Stimulated activated memory B cell treated with anti-CD40 and anti-IgM and Interleukin-4, amounts not matched to agents 10 μg/mL and 1 μg/mL and 100 μg/mL, for 72 hours (primary cell): ENCODE measurements around the gene RPS6KA2.
"Not testable (repeated sequence)": the region's sequence is repeated elsewhere in the genome, so short reads cannot be mapped to it uniquely, and the experiment has no call there.

Experiments
- ATAC-seq: fragments of 150-1000 bp; cut with Tn5 transposase; 2 replicates; pipeline ENCODE4 v1.10.0; 2021
- H3K27ac Mint-ChIP-seq: one replicate; pipeline ENCODE4 v1.8.0; 2022; ENCODE audit warnings: mild to moderate bottlenecking, mixed read lengths
- H3K27me3 Mint-ChIP-seq: one replicate; pipeline ENCODE4 v1.8.0; 2022; ENCODE audit warnings: mixed read lengths
- H3K36me3 Mint-ChIP-seq: one replicate; pipeline ENCODE4 v1.8.0; 2022; ENCODE audit warnings: mixed read lengths
- H3K4me1 Mint-ChIP-seq: one replicate; pipeline ENCODE4 v1.8.0; 2022; ENCODE audit warnings: mixed read lengths
- H3K4me3 Mint-ChIP-seq: one replicate; pipeline ENCODE4 v1.8.0; 2022; ENCODE audit warnings: mild to moderate bottlenecking, moderate library complexity, mixed read lengths
- H3K9me3 Mint-ChIP-seq: one replicate; pipeline ENCODE4 v1.8.0; 2022; ENCODE audit warnings: mixed read lengths

Gene RPS6KA2

DNA sequence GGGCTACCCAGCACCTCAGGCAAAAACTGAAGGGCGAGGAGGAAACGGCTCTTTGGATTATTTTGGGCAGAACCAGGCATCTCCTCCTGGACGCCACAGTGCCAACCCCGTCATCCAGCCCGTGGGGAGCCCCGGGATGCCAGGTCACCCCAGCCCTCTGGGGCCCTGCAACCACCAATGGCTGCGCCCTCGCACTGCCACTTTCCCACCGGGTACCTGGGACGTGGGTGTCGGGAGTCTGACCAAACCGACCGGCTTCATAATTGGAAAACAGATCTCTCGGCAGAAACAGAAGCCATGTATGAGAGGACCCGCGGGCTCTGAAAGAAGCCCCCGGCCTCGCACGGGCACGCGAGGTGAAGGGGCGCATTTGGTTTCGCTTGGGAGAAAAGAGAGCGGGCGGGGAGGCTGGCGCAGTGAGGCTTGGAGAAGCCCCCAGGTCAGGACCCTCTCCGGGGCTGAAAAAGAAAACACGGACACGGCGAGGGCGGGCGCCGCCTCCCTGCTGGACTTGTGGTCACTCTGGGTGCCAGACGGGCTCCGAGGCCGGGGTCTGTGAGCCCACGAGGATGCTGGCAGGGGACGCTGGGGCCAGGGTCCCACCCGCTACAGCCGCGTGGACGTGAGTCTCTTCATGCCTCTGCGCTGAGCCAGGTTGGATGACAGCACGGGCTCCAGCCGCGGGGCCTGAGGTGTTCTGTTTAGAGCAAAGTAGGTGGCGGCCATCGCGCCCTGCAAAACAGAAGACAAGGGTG, 214.7 kb downstream of the RPS6KA2 start:
- Mint-ChIP-seq H3K27me3 (no peaks in the 10 kb centered on the region), H3K4me3 (no peak overlapping the region), H3K36me3 (peaks cover 21% of the 10 kb centered on the region), H3K27ac (no peak overlapping the region), H3K4me1 (peaks cover 19% of the 10 kb centered on the region), H3K9me3 (peaks cover 13% of the 10 kb centered on the region)
- no peak for ATAC-seq

DNA sequence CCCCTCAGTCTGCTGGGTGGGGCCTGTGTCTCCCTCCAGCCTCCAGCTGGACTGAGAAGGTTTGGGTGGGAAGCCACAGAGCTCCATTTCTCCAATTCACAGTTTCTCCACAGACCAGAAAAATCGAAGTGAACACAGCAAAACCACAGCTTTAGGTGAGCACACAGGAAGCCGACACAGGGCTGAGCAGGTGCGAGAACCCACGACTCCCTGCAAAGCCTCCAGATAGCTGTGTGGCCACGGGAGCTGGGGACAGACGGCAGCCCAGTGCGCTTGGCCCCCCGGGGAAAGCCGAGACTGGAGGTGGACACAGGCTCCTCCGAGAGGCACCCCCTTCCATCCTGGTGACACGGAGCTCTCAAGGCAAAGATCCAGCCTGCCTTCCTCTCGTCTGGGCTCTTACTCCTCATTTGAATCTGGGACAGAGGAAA, 215.3 kb downstream of the RPS6KA2 start:
- Mint-ChIP-seq H3K36me3 (peaks cover 18% of the 10 kb centered on the region), H3K9me3 (peaks cover 11% of the 10 kb centered on the region), H3K27ac (no peak overlapping the region), H3K4me1 (peaks cover 19% of the 10 kb centered on the region), H3K27me3 (no peaks in the 10 kb centered on the region), H3K4me3 (no peak overlapping the region)
- ATAC-seq, result no peak

DNA sequence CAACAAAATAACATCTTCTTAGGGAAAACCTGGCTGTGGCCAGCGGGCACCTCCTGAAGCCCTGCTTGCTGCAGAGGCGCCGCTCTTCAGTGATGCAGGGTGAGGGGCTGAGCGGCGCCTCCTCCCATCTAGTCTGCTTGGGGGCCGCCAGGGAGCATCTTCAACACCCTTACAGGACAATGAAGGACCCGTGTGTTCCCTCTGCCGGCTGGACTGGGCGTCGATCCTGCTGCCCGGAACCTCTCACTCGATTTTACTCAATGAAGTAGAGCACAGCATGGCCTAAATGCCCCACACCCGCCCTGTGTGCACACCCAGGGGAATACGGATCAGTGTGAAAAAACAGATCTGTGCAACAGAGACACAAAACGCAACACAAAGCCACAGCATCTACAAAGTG, 215.8 kb downstream of the RPS6KA2 start:
- Mint-ChIP-seq H3K27ac (no peak overlapping the region), H3K9me3 (peaks cover 7% of the 10 kb centered on the region), H3K4me1 (peaks cover 19% of the 10 kb centered on the region), H3K4me3 (no peak overlapping the region), H3K36me3 (peaks cover 13% of the 10 kb centered on the region), H3K27me3 (no peaks in the 10 kb centered on the region)
- no peak for ATAC-seq

DNA sequence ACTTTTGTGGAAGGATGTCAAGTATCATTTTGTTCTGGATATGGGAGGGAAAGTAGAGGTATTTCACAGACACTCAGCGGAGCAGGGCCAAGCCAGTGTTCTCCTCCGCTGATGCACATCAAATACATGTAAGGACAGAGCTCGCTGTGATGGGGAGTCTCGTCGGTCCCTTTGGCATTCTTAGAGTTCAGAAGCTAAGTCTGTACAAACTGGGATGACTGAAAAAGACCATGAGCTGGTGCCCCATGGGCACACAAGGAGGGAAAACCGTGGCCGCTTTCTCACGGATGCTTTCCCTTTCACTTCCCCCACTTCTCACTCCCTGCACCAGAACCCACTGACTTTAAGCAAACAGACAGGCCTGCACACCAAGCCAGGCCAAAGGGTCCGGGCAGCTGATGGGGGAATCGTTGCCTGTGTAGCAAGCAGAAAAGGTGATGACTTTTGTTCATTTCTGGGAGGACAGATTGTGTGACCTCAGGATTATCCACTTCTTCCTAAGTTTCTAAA, 216.6 kb downstream of the RPS6KA2 start:
- peak; percentile 54 for ATAC-seq
- Mint-ChIP-seq H3K4me1 (peaks cover 19% of the 10 kb centered on the region), H3K4me3 (peak overlapping the region; percentile 45), H3K36me3 (peaks cover 6% of the 10 kb centered on the region), H3K27me3 (no peaks in the 10 kb centered on the region), H3K9me3 (no peaks in the 10 kb centered on the region), H3K27ac (peak overlapping the region; percentile 43)

DNA sequence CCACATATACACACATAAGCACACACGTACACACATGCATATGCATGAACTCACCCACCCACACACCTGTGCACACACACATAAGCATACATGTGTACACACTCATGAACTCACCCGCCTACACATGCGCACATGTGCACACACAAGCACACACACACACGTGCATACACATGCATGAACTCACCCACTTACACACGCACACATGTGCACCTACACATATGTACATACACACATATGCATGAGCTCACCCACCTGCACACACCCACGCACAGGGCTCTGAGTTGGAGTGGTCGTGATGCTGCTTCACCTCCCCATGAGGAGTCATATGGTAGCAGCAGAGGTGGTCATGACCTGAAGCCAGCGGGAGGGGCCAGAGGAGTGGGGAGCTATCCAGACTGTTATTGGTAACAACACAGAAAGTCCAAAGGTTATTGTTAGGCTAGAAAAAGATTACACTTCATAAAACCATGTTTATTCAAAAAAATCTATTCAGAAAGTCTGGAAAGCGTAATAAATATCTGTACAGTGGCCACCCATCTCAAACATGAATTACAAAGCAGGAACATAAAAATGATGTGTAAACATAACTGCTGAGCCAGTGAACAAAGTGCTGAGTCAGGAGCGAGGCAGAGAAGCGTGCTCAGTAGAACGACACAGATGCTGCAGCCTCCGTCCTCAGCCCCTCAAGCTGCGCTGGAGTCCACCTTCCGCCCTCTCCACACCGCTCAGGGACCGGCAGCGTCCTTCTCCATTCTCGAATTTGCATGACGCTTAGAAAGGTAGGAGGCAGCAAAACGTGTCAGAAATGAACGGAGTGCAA, 217.9 kb downstream of the RPS6KA2 start:
- H3K4me3 Mint-ChIP-seq, result no peak overlapping the region
- H3K27ac Mint-ChIP-seq, result no peak overlapping the region

DNA sequence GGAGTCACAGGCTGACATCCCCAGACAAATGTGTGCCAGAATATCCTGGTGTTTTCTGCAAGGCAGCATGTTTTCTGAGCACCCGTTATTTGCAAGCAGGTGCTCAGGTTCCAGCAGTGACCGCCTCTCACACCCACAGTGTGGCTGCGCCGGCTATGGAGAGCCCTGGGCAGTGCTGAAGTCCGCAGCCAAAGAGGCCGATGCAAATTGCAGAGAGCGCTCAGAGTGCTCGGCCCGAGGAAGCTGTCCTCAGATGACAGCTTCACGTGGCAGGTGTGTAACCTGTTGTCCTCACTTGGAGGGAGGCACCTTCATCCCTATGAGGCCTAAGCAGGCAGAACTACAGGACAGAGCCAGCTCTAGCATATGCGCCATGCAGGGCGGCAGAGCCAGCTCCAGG, 220.9 kb downstream of the RPS6KA2 start:
- Mint-ChIP-seq H3K36me3 (no peaks in the 10 kb centered on the region), H3K4me3 (no peak overlapping the region)
- no peak for ATAC-seq

More for the DNA sequence above, 217.9 kb downstream of the RPS6KA2 start:
- no peaks in the 10 kb centered on the region for H3K27me3 Mint-ChIP-seq
- ATAC-seq, result no peak
- H3K9me3 Mint-ChIP-seq, result no peaks in the 10 kb centered on the region
- peaks cover 19% of the 10 kb centered on the region for H3K4me1 Mint-ChIP-seq
- H3K36me3 Mint-ChIP-seq, result no peaks in the 10 kb centered on the region

DNA sequence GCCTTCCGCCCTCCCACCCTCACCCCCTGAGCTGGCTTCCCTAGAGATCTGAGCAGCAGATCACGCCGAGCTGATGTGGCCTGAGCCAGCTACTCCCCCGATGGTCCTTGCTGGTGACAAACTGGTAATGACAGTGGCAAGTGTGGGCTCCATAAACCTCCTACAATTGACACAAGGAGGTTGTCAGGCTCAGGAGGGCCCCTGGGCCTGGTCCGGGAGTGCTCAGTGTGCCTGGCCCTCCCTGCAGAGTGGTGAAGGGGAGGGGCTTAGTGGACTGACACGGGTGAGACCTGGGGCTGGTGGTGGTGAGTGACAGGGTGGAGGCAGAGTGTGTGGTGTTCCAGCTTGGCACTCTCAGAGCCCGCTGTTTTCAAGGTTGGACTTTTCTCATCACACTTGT, 221.7 kb downstream of the RPS6KA2 start:
- no peak overlapping the region for H3K27ac Mint-ChIP-seq

More for the DNA sequence above, 220.9 kb downstream of the RPS6KA2 start:
- Mint-ChIP-seq H3K27ac (no peak overlapping the region), H3K4me1 (peaks cover 19% of the 10 kb centered on the region), H3K9me3 (no peaks in the 10 kb centered on the region), H3K27me3 (no peaks in the 10 kb centered on the region)

DNA sequence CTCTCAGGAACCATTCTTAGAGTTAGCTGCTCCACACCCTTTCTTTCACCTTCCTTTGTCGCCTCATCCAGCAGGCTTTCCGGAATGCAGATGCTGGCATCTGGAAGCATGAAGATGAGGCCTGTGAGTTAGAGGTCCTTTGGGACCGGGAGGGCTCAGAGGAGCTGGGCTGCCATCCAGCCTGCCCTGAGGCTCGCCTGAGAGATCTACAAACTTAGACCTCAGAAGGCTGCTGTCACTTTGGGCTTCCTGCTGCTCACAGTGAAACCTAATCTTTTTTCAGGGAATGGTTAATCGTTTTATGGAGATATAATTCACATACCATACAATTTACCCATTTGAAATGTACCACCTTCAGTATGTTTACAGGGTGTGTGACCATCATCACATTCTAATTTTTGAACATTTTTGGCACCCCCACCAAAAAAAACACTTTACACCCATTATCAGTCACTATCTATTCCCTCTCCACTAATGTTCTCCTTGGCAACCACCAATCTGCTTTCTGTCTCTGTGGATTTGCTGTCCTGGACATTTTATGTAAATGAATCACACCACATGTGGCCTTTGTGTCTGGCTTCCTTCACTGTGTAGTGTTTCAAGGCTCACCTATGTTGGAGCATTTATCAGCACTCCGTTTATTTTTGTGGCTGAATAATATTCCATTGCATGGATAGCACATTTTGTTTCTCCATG, 224.3 kb downstream of the RPS6KA2 start:
- ATAC-seq, result no peak
- H3K9me3 Mint-ChIP-seq, result no peaks in the 10 kb centered on the region
- no peak overlapping the region for H3K4me3 Mint-ChIP-seq
- no peak overlapping the region for H3K27ac Mint-ChIP-seq
- H3K4me1 Mint-ChIP-seq, result peaks cover 5% of the 10 kb centered on the region
- no peaks in the 10 kb centered on the region for H3K36me3 Mint-ChIP-seq
- peaks cover 12% of the 10 kb centered on the region for H3K27me3 Mint-ChIP-seq

More for the DNA sequence above, 221.7 kb downstream of the RPS6KA2 start:
- no peak for ATAC-seq
- no peaks in the 10 kb centered on the region for H3K27me3 Mint-ChIP-seq
- H3K9me3 Mint-ChIP-seq, result no peaks in the 10 kb centered on the region
- no peaks in the 10 kb centered on the region for H3K36me3 Mint-ChIP-seq
- H3K4me1 Mint-ChIP-seq, result peaks cover 19% of the 10 kb centered on the region
- H3K4me3 Mint-ChIP-seq, result no peak overlapping the region

DNA sequence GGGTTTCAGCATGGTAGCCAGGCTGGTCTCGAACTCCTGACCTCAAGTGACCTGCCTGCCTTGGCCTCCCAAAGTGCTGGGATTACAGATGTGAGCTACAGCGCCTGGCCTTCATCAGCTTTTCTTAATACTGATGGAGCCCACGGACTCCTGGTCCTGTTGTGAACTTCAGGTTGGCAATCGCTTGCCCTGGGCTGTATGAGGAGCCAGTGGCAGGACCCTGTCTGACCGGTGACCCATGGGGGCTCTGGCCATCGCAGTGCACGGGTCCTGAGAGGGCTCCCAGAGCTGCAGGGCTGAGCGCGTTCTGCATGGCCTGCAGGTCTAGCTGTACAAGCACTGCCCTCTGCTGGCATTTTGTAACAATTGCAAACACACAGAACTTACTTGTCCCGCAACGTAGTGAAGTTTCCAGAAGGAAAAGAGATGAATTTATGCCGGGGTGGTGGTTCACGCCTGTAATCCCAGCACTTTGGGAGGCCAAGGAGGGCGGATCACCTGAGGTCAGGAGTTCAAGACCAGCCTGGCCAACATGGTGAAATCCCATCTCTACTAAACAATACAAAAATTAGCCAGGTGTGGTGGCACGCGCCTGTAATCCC, 226.3 kb downstream of the RPS6KA2 start:
- H3K4me3 Mint-ChIP-seq, H3K36me3 Mint-ChIP-seq, H3K4me1 Mint-ChIP-seq, H3K9me3 Mint-ChIP-seq: not testable (repeated sequence)
- Mint-ChIP-seq H3K27ac (peak overlapping the region; percentile 11), H3K27me3 (peaks cover 17% of the 10 kb centered on the region)
- ATAC-seq, result peak; percentile 70

DNA sequence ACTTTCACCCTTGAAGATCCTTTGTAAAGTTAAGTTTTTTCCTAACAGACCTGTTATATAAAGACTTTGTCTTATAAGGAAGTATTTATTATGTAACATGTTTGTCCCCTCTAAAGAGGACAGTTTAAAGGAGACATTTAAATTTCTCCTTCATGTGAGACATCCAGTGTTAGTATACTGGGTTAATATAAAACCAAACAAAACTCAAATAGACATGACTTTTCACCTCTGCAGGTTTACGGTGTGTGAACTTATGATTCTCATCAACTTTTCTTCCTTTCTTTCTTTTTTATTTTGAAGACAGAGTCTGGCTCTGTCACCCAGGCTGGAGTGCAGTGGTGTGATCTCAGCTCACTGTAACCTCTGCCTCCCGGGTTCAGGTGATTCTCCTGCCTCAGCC, 226.9 kb downstream of the RPS6KA2 start:
- Mint-ChIP-seq H3K4me1 (peaks cover 5% of the 10 kb centered on the region), H3K27ac (no peak overlapping the region), H3K9me3 (no peaks in the 10 kb centered on the region), H3K27me3 (peaks cover 22% of the 10 kb centered on the region), H3K36me3 (no peaks in the 10 kb centered on the region), H3K4me3 (no peak overlapping the region)
- ATAC-seq, result no peak

DNA sequence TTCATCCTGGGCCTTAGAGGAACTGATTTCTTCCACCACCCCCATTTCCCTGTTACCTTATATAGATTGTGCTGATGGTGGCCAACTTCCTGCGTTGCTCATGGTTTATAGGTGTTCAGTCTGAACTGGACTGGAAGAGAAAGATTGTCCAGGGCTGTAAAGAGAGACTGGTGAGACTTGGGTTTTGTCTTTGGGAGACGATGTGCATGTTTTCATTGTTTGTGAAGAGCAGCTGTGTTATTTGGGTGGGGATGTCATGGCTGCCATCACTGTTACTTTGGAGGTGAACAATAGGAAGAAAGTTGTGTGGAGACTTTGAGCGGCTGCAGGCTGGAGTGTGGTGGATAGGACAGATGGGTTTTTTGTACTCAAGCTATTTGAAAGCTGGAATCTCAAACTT, 228.7 kb downstream of the RPS6KA2 start:
- no peak overlapping the region for H3K4me3 Mint-ChIP-seq
- no peak overlapping the region for H3K27ac Mint-ChIP-seq
- no peak for ATAC-seq
- H3K4me1 Mint-ChIP-seq, result peaks cover 5% of the 10 kb centered on the region
- peaks cover 25% of the 10 kb centered on the region for H3K27me3 Mint-ChIP-seq
- H3K9me3 Mint-ChIP-seq, result no peaks in the 10 kb centered on the region
- no peaks in the 10 kb centered on the region for H3K36me3 Mint-ChIP-seq

DNA sequence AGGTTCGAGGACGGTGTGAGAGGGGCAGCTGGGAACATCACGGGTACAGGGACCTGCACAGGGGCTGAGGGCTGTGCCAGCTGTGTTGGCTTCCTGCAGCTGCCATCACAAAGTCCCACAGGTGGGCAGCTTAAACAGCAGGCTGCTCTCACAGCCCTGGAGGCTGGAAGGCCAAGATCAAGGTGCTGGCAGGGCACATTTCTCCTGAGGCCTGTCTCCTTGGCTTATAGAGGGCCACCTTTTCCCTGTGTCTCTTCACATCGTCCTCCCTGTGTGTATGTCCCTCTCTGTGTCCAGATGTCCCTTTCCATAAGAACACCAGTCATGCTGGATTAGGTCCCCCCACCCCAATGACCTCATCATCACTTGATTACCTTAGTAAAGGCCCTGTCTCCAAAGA, 229.2 kb downstream of the RPS6KA2 start:
- H3K36me3 Mint-ChIP-seq, result no peaks in the 10 kb centered on the region
- peaks cover 5% of the 10 kb centered on the region for H3K4me1 Mint-ChIP-seq
- no peak overlapping the region for H3K27ac Mint-ChIP-seq
- no peaks in the 10 kb centered on the region for H3K9me3 Mint-ChIP-seq
- H3K4me3 Mint-ChIP-seq, result no peak overlapping the region
- peaks cover 25% of the 10 kb centered on the region for H3K27me3 Mint-ChIP-seq
- no peak for ATAC-seq

DNA sequence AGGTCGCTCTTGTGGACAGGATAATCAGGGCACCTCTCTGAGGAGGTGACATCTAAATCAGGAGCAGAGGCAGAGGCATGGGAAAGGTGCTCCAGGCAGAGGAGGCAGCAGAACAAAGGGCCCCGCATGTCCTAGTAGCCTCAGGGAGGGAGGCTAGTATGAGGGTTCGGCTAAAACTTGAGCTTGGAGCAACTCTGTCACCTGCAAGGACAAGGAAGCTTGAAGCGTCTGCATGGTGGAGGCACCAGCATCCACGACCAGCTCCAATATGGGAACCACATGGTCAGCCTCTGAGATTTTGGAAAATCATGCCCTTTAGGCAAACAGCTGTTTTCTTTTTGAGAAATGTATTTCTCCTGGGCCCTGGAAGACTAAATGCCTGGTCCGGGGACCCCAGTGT, 231.3 kb downstream of the RPS6KA2 start:
- ATAC-seq, result no peak
- H3K36me3 Mint-ChIP-seq, result no peaks in the 10 kb centered on the region
- peaks cover 25% of the 10 kb centered on the region for H3K27me3 Mint-ChIP-seq
- no peak overlapping the region for H3K27ac Mint-ChIP-seq
- H3K9me3 Mint-ChIP-seq, result no peaks in the 10 kb centered on the region
- no peak overlapping the region for H3K4me3 Mint-ChIP-seq
- peaks cover 3% of the 10 kb centered on the region for H3K4me1 Mint-ChIP-seq

DNA sequence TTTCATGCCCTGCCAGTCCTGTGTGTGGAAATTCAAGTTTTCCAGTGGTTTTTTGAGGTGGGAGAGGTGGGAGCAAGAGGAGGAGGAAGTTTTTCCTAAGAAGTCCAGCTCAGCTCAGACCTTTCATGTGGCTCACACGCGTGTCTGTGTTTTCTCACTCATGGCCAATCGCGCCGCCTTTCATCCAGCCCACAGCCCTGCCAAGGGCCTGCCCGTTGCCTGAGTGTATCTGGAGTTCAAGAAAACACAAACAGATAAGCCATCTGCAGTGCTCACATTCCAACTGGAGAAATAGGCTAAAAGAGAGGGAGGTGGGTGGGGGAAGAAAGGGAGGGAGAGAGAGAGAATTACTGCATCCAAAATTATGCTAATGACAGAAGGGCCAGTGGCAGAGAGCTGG, 231.7 kb downstream of the RPS6KA2 start:
- H3K27ac Mint-ChIP-seq, result no peak overlapping the region
- H3K36me3 Mint-ChIP-seq, result no peaks in the 10 kb centered on the region
- peaks cover 25% of the 10 kb centered on the region for H3K27me3 Mint-ChIP-seq
- H3K4me1 Mint-ChIP-seq, result no peaks in the 10 kb centered on the region
- no peak overlapping the region for H3K4me3 Mint-ChIP-seq
- no peak for ATAC-seq
- H3K9me3 Mint-ChIP-seq, result no peaks in the 10 kb centered on the region
